DMS53 (cell line): ENCODE data around the gene IDH3B.
"Not testable (repeated sequence)": the region's sequence is repeated elsewhere in the genome, so short reads cannot be mapped to it uniquely, and the experiment has no call there.

Experiments
- DNase-seq: peaks from one replicate; lab custom pipeline; 2025; lab: John Stamatoyannopoulos, UW

IDH3B gene

DNA sequence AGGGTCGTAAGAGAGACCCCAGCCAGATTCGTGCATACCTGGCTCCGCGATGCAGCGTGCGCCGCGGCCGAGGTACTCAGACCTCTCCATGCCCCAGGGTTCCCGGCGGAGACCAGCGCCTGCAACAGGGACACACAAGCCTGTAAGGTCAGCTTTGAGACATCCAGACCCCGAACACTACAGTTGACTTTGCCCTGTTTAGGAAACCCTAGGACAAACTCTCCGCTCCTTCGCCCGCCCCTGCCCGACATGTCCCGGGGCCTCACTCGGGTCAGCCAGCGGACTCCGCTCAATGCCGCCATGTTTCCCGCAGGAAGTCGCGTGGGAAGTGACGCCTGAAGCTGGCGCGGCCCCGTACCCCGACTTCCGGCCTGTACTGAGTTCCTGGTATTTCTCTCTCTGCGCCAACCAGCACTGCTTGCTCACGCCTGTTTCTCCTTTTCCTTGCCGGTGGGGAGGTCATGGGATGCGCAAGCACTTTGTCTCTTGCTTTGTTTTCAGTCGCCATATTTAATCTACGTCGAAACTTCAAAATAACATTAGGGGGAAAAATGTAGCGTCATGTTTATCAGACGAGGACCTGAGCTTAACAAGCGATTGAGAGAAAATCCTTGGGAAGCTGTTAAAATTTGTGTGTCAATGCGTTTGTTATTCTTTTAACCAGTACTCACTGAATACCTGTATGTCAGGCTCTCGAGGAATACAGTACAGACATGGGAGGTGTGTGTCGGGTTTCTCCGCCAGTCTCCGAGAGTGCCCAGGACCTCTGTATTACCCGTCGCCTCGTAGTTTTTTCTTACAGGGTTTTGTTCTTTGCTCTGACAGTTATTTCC is at the start of gene IDH3B:
IDH3B (minus strand) TSS at position 330 of the 833 bp plus-strand sequence; CDS start at position 302, 28 bp downstream.
- DNase-seq, result peak; percentile 97

DNA sequence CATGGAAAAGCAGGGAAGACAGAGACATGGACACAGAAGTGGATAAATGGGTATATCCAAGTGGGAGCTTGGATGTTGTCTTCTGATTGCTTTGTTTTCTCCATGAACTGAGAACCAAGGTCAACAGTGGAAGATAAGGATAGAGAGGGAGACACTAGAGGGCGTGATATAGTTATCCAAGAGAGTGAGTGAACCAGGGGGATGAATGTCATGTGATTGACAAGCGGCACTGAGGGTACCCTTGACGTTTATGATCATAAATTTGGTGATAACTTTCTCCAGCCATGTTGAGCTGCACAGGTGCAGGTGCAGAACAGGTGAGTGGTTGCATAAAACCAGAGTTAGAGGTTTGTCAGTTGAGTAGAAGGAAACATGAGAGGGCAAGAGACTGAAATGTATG is 49.3 kb upstream of the IDH3B start:
- DNase-seq, result peak; percentile 30

DNA sequence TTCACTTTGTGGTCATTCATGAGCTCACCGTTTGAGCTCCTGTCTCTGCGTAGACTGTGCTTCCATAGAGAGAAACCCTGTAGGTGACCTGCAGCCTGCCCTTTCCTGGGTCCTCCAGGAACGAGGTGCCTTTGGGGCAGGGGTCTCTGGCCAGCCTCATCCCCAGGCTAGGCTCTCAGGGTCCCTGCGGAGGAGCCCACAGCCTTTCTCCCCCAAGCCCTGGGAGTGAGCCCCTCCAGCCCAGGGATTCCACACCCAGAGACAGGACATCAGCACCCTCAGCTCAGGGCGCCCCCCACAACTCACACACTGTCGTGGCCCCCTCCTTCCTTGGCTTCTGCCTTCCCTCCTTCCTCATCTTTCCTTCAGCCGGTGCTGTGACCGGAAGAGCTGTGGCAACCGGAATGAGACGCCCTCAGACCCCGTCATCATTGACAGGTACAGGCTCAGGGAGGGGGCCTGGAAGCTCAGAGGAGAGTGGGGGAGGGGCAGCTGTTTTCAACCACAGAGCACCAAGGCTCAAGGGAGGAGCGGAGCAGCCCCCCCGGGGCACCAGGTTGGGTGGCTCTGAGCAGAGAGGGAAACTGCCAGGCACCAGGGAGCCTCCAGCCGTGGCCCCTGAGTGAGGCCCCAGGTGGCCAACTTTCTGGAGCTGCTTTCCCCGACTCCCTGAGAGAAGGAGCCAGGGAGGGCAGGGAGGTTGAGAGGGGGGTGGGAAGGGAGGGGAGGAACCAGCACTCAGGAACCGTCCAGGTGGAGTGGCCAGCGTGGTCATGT is 45.4 kb upstream of the IDH3B start:
- no peak for DNase-seq

DNA sequence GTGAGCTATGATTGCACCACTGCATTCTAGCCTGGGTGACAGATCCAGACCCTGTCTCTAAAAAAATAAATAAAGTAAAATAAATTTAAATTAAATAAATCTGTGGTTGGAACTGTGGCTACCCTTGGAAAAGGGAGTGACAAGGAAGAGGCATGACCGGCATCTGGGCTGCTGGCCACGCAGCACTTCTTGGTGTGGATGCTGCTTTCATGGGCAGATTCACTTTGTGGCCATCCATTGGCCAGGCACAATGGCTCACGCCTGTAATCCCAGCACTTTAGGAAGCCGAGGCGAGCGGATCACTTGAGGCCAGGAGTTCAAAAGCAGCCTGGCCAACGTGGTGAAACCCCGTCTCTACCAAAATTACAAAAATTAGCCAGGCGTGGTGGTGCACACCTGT is 44.6 kb upstream of the IDH3B start:
- no peak for DNase-seq

DNA sequence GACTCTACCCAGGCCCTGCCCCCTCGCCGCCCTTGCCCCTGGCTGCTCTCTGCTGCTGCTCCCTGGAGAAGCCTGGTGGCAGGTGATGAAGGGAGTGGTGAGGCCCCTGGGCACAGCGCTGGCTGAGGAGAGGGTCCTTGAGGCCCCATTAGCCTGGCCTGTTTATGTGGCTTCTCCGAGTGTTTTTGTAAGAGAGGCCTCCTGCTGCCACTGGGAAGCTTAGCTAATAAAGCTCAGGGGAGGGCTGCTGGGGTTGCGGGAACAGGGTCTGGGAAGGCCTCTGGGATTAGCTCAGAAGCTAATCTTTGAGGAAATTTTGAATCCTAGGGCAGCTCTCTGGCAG is 44.0 kb upstream of the IDH3B start:
- no peak for DNase-seq

DNA sequence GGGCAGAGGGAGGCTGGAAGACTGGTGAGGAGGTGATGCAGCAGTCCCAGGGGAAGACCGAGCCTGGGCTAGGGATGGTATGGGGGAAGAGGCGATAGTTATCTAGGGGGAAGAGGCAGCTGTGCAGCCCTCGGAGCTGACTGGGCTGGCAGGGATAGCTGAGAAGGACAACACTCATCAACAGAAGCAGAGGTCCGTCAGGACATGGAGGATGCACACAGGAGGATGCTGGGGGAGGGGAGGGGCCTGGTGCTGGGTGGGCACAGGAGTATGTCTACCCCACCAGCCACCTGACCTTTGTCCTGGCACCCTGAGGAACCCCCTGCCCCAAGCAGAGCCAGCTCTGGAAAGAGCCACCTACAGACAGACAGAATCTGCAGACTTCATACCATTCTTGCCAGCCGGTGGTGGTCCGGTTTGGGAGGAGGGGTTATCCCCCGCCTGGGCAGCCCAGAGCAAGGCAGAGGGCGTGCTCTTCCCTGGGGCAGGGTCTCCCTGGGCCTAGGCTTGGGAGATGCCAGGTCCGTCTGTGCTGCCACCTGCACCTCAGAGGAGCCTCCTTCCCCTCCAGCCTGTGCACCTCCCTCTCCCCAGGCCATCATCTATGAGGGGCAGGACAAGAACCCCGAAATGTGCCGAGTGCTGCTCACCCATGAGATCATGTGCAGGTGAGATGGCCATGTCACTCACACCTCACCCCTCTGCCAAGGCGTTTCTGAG is 43.5 kb upstream of the IDH3B start:
- no peak for DNase-seq

DNA sequence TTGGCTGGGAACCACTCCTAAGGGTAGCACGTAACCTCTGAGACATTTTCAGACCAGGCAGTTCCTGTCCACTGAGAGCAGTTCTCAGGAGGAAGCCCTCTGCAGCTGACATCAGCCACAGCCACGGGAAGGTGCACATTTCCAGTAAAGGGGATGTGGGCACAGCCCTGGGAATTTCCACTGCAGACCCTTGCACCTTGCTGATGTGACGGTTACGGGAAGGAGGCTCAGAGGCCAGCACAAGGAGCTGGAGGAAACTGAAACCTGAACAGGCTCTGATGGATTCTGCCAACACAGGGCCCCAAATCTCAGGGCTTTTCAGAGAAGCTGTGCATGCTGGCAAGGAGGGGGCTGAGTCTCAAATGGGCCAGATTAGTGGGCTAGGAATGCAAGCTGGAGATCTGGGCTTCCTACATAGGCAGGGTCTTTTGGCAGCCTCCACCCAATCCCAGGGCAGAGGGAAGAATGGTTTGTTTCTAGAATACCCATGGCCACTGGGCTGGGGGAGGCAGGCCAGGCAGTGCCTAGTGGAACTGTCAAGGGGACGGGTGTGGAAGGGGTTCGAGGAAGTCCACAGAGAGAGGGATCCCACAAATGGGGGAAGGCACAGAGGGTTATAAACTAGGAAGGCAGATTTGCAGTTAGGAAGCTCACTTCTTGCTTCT is 42.8 kb upstream of the IDH3B start:
- DNase-seq, result no peak

DNA sequence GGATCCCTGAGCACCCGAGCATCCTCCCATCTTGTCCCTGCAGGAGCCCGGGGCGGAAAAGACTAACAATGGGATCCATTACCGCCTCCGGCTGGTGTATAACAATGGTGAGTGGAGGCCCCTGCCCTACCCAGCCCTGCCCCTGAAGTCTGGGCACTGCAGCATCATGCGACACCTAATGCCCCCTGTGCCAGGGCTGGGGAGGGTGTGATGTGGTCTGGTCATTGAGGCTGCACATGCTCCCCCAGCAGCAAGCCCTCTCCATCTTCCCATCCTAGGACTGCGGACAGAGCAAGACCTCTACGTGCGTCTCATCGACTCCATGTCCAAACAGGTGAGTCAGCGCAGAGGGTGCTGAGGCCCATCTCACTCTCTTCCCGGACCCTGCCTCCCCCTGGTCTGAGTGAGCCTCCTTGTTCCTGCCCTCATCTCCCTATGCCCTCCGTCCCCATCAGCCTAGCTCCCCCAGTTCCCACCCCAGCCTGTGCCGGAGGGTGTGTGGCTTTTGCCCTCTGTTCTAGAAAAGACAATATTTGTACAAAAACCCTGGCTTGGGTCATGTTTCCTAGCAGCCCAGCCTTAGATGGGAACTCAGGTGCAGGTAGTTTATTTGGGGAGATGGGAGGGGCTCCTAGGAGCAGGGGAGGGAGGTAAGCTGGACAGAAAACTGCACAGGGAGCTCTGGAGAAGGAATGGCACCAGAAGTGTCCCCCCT is 42.1 kb upstream of the IDH3B start:
- no peak for DNase-seq

DNA sequence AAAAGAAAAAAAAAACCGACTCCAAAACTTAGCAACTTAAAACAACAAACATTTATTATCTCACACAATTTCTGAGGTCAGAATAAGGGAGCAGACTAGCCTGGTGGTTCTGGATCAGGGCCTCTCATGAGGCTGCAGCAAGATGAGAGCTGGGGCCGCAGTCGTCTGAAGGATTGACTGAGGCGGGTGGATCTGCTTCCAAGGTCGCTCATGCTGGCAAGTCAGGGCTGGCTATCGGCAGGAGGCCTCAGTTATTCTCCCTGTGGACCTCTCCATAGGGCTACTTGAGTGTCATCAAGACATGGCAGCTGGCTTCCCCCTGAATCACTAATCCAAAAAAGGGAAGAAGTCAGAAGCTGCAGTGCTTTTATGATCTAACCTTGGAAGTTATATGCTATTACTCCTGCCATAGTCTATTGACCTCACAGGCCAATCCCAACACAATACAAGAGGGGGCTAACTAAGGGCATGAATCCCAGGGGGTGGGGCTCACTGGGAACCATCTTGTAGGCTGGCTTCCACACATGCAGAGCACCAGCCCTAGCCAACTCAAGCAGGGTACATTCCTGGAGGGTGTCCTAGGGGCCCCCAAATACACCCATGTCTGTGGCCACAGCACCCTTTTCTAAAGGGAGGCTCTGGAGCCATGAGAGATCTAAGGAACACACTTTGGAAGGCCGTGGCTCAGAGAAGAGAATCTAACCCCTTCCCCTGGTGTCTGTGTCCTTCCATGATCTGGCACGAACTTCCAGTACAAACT is 39.9 kb upstream of the IDH3B start:
- no peak for DNase-seq

DNA sequence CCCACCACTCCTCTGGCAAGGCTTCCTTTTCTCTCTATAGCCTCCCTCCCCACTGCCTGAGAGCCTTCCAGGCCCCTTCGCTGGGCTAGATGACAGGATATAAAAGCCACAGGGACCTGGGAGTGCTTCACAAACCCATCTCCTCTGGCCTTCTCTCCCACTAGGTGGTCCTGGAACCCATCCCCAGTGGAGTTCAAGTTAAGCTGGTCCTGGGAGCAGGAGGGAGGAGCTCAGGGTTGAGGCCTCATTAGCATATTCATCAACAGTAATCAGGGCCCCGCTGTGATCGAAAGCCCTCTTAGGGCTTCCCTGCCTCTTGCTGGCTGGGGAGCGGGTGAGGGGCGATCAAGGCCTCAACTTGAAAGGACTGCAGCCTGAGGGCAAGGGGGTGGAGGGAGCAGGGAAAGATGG is 37.7 kb upstream of the IDH3B start:
- no peak for DNase-seq

DNA sequence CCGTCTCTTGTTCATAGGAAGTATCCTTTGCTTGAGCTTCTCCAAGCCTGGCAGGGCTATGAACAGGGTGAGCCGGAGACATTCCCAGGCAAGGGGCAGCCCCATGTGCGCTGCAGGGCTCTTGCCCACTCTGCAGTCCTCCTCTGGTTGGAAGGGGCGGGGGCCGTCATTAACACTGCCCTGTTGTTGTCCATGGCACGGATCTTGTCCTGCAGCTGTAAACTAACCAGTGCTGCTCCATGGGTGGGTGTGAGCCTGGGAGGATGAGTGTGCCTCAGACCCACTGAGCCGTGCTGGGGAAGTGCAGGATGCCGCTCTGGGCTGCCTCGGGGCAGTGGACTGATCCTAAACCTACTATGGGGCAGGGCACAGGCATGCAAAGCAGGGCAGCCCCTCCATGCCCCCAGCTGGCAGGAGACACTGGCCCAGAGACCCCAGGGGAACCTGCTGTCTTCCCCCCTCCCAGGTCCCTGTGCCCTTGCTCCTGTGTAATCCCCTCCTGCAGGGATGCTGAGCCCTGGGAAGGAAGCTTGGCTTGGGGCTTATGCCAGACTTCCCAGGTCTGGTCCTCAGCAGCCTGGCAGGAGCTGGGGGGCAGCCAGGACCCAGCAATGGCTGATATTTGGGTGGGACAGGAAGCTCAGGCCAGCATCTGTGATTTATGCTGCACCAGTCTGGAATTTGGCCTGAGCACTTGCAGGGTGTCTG is 37.1 kb upstream of the IDH3B start:
- no peak for DNase-seq

DNA sequence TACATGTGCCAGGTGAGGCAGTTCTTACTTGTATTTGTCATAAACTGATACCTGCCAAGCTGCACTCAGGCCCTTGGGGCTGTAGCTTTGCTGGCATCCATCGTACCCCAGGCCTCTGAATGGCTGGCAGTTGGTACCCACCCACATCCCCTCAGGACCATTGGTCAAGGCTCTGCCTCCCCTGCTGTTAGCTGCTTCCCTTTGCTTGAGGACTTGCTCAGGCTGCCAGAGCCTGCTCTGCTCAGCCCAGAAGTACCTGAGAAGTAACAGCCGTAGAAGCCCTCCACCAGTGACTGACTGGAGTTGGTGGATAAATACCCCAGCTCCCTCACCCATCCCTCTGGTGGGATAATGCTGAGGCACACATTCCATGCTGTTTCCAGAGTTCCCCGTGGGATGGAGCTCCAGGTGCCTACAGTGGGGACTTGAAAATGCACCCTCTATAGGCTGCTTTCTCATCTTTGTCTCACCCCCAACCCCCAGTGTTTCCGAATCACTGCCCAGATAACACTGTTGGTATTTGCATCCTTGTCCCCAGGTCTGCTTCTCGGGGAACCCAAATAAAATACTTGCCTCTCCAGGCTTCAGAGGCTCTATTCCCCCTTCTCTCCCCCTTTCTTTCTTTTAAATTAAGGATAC is 35.9 kb upstream of the IDH3B start:
- no peak for DNase-seq

DNA sequence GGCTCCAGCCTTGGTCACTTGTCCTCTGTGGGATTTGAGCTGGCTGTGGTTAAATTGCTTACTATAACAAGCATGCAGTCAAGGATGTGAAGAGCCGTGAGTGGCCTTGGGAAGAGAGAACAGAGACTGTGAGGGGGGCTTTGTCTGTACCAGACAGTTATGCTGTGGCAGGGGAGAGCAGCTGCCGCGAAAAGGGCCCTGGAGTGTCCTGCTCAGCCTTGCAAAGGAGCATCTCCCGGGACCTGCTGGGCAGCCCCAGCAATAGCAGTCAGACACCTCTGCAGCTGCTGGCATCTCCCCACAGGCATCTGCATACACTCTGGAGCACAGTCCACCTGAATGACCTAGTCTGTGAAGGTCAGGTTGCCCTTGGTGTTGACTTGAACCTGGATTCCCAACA is 34.9 kb upstream of the IDH3B start:
- DNase-seq, result no peak

DNA sequence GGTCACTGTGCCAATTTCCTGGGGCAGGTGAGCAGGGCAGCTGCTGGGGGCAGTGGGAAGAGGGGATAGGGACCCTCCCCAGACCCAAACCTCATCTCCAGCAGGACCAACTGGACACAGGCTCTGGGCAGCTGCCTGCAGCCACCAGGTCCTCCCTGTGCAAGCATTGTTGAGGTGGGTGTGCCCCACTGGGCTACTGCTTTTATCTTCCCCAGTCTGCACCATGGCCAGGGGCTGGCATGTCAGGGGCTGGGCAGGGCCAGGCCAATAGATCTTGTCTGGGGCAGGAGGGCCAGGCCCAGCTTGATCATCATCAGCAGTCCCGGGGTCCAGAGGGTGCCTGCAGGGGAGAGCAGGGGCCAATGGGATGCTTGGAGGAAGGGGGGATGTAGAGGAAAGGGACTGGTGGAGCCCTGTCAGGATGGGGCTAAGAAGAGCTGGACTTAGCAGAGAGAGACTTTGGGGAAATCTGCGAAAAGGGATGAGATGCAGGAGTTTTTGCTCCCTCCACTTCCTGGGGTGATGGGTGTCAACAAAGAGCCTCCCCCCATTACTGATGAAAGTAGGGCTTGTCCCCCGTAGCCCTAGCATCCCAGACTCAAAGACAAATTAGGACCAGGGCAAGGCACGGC is 34.3 kb upstream of the IDH3B start:
- no peak for DNase-seq

DNA sequence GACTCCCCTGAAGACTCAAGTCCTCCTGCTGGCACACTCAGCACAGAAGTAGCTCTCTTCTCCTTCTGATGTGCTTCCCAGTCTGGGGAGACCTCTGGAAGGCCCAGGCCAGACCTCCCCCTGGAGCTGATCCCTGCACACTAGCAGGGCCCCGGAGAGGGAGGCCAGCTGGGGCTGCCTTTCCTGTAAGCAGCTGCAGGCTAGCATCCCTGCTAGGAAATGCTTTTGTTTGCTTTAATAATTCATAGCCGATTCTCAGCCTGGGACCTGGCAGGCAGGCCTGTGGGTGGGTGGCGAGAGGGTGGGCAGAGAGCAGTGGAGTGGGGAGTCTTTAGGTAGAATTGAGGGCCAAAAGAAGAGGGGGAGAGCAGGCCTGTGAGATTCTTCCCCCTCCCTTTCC is 33.8 kb upstream of the IDH3B start:
- DNase-seq, result peak; percentile 23

DNA sequence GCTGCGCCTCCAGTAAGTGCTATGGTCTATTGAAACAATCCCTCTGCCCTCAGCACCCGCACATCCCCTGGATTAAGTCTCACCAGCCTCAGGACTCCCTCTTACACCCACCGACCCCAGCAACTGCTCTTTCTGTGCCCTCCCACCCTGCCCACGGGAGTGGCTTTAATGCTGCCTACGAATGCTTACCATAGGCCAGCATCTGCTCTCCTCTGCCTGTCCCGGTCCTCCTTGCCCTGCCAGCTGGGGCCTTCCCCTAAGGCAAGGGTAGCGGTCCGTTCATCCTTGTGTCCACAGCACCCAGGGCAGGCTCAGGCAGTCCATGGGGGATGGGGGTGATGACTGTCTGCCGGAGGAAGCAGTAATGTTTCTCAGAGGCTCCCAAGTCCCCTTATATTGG is 32.6 kb upstream of the IDH3B start:
- no peak for DNase-seq

DNA sequence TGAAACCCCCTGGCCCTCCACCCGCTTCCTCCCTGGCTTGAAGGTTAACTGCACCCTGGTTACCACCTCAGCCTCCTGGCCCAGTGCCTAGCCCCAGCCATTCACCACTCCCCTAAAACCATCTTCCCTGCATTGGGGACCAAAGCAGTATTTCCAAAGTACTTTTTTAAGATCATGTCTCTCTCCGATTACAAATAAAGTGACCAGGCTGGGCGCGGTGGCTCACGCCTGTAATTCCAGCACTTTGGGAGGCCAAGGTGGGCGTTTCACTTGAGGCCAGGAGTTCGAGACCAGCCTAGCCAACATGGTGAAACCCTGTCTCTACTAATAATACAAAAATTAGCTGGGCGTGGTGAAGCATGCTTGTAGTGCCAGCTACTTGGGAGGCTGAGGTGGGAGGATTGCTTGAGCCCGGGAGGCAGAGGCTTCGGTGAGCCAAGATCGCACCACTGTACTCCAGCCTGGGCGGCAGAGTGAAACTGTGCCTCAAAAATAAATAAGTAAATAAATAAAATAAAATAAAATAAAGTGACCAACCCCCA is 32.0 kb upstream of the IDH3B start:
- not testable (repeated sequence) for DNase-seq

DNA sequence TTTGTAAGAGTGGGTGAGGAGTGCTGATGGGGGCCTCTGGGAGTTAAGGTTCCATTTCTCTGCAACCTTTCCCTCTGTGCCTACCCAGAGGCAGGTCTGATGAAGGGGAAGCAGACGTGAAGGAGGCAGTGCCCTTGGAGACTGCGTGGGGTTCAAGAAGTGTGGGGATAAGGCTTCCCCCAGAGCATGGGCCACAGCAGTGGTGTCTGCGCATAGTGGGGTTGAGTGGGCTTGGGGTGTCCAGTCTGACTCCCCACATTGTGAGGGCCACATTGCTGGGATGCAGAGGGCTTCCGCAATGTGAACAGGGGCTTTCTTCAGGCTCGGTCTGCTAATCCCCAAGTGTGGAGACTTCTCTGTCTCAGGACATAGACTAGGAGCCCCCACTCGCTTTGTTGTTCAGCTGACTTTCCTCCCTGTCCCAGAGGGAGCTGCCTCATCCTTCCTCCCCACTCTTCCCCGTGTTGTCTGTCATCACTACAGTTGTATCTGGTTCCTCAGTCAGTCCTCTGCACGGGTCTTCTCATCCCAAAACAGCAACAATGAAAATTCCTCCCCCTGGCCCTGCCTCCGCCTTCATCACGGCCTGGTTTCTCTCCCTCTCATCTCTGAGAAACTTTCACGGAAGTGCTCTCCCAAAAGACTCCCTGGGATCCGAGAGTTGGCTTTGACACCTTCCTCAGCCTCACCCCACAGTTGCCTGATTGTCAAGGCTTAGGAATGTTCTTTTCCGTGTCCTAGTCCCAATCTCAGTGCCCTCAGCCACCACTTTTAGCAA is 31.4 kb upstream of the IDH3B start:
- no peak for DNase-seq
